BE2C (cell line): ENCODE results near the gene NSL1.

Experiments
- DNase-seq: peaks from one replicate; pipeline ENCODE4 v3.0.0-alpha.2; 2020
- H3K27me3 ChIP-seq: fragments of 250-450 bp; sonication (Bioruptor Pico); 2 replicates; pipeline ENCODE4 v1.5.1; 2020; ENCODE audit warnings: mild to moderate bottlenecking
- H3K36me3 ChIP-seq: fragments of 250-450 bp; sonication (Bioruptor Pico); 2 replicates; pipeline ENCODE4 v1.5.1; 2020; ENCODE audit warnings: mild to moderate bottlenecking
- H3K4me1 ChIP-seq: fragments of 250-450 bp; sonication (Bioruptor Pico); 2 replicates; pipeline ENCODE4 v1.5.1; 2020
- H3K4me3 ChIP-seq: 2 replicates; pipeline ENCODE4 v1.5.1; 2011; ENCODE audit warnings: low read depth, low read length
- H3K9me3 ChIP-seq: fragments of 250-450 bp; sonication (Bioruptor Pico); 2 replicates; pipeline ENCODE4 v1.5.1; 2020
- CTCF ChIP-seq: IDR thresholded peaks from 2 replicates; pipeline ENCODE4 v1.5.1; 2012; ENCODE audit warnings: mild to moderate bottlenecking, low read depth, low read length

NSL1 gene

GRCh38 chr1:212699104-212699624, 92.4 kb downstream of the NSL1 start:
- Histone ChIP-seq H3K4me3 (peak overlapping the region; percentile 43), H3K27me3 (peaks cover 35% of the 10 kb centered on the region), H3K4me1 (peaks cover 9% of the 10 kb centered on the region; the same call in 1 of the 2 replicates), H3K9me3 (no peaks in the 10 kb centered on the region), H3K36me3 (no peaks in the 10 kb centered on the region)
- peak; percentile 65 for DNase-seq
- peak; percentile 56 for TF ChIP-seq CTCF

DNA sequence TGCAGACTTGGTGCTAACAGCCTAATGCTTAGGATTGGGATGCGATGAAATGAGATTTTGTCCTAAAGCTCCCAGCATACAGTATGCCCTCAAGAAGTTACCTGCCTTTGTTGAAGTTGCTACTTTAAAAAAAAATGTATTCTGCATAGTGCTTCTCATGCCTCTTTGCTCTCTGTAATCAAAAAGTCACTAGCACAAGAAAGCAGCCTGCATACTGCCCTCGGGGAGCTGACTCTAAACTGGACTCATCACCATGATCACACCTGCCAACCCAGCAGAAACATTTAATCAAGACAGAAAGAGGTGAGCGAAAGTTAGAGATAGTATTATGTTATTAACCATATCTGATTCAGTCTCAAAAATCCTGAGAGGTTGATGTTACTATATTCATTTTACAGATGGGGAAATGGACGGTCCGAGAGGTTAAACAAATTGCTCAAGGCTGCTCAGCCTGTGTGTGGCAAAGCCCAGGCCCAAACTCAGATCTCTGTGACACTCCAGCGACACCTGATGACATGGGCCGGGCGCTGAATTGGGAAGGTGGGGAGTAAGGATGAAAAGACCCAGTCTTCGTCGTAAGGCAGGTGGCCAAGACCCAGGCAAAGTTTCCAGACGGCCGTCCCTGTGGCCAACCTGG, 93.0 kb downstream of the NSL1 start:
- Histone ChIP-seq H3K36me3 (no peaks in the 10 kb centered on the region), H3K4me1 (peaks cover 9% of the 10 kb centered on the region; the same call in 1 of the 2 replicates), H3K9me3 (no peaks in the 10 kb centered on the region), H3K27me3 (peaks cover 35% of the 10 kb centered on the region), H3K4me3 (peak overlapping the region; percentile 43)
- TF ChIP-seq CTCF: no peak
- no peak for DNase-seq

DNA sequence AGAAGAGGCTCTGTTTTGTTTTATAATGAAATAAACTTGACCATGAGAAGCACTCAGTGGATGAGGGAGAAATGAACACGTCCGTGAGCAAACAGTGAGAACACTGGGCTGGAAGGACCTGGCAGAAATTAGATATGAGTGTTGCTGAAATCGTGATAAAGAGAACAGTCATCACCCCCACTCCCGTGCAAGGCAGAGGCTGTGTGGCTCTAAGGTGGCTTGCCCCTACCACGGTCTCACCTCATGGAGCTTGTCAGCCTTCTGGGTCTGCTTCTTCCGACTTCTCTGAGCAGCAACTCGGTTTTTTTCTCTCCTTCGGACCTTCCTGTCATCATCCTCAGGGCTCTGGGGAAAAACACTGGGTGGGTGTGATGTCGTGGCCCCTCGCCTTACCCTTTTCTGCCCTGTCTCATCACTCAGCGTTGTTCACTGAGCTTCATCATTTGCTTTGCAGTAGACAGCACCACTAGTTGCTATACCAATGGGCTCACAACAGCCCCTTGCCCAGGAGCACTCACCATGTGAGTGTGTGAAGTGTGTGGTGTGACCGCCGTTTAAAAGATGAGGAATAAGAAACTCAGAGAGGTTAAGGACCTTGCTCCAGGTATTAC, 94.8 kb downstream of the NSL1 start:
- Histone ChIP-seq H3K9me3 (no peaks in the 10 kb centered on the region), H3K36me3 (no peaks in the 10 kb centered on the region), H3K27me3 (peaks cover 35% of the 10 kb centered on the region), H3K4me3 (no peak overlapping the region), H3K4me1 (peaks cover 9% of the 10 kb centered on the region; the same call in 1 of the 2 replicates)
- no peak for DNase-seq
- no peak for TF ChIP-seq CTCF

- Histone ChIP-seq H3K36me3 (no peaks in the 10 kb centered on the region), H3K4me1 (no peaks in the 10 kb centered on the region), H3K4me3 (no peak overlapping the region), H3K9me3 (no peaks in the 10 kb centered on the region), H3K27me3 (peaks cover 8% of the 10 kb centered on the region)
- TF ChIP-seq CTCF: no peak
- no peak for DNase-seq
Observed at GRCh38 chr1:212692774-212693644, 98.6 kb downstream of the NSL1 start.

GRCh38 chr1:212691561-212692071, 100.0 kb downstream of the NSL1 start:
- no peak for DNase-seq
- TF ChIP-seq CTCF: no peak

More at GRCh38 chr1:212691561-212692071, 100.0 kb downstream of the NSL1 start:
- H3K9me3 ChIP-seq: no peaks in the 10 kb centered on the region
- no peaks in the 10 kb centered on the region for H3K36me3 ChIP-seq
- H3K4me1 ChIP-seq: no peaks in the 10 kb centered on the region
- no peaks in the 10 kb centered on the region for H3K27me3 ChIP-seq
- H3K4me3 ChIP-seq: no peak overlapping the region
